ENCODE measurements around the gene PIP4K2C.

- no peak for TF ChIP-seq CTCF (conservative IDR thresholded peaks at IDR 0.05 in 1 of 2, IDR thresholded peaks at IDR 0.05 in 1 of 2; ENCODE audit: extremely low read depth in 1 of 2, insufficient read depth in 1 of 2, low read depth in 1 of 2, low read length in 2 of 2)
- TF ChIP-seq EZH2 (IDR thresholded peaks at IDR 0.05; ENCODE audit: borderline replicate concordance, low read length): no peak
Measured at GRCh38 chr12:57563358-57563757, 27.6 kb upstream of the PIP4K2C start.
